ENCODE data around the gene SLC25A17.
"Not testable (repeated sequence)": the region's sequence is repeated elsewhere in the genome, so short reads cannot be mapped to it uniquely, and the experiment has no call there.

Gene SLC25A17

DNA sequence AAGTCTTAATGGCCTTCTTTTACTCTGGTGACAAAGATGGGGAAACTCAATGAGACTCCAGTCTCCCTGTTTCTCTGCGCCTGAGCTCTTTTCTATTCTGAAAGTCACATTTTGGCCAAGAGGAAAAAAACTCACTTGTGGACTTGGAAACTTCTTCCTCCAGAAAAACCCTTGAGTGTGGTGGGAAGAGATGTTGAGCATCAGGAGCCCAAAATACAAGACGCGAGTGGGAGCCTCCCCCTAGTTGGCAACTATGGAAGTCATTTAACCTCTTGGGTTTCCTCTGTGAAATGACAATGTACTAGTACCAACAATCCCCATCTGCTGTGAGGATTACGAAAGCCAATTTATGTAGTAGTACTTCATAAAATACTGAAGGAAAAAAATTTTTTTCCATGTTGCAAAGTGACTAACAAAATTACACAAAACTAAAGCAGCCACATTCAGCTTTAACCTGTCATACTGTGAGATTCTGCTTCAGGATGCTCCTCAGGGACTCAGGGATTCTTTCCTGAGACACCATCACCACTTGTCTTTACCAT lies 524 bp upstream of the SLC25A17 start:
- no peak for DNase-seq (ENCODE audit: low read depth in 2 of 2)

DNA sequence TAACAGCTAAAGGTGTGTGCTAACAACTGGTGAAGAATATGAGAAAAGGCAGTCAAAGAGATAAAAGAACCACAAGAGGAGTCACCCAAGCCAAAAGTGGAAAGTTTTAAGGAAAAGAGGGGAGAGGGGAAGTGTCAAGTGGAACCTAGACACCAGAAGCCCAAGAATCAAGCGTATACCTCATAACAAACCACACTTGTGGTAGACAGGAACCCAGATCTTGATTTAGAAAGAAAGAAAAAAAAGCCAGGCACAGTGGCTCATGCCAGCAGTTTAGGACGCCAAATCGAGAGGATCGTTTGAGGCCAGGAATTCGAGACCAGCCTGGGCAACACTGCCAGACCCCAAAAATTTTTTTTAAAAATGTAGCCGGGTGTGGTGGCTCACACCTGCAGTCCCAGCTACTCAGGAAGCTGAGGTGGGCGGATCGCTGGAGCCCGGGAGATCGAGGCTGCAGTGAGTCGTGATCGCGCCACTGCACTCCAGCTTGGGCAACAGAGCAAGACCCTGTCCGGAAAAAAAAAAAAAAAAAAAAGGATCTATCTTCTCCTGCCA lies 877 bp downstream of the SLC25A17 start:
- no peak for DNase-seq (ENCODE audit: low read depth in 2 of 2)

DNA sequence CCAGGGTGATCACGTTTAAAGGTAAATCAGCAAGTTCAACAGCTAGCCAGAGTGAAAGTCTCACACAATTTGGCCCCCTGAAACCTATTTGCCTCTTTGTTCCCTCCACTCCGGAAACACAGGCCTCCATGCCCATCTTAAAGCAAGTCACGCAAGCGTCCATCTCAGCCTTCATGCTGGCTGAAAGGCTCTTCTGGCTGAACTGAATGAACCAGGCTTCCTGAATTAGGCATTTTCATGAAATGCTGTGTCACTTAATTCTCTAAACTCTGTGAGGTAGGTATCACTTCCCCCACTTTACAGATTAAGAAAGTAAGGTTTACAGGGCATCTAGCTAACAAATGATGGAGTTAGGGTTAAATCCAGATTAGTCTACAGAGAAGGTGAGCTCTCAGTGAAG lies 1.4 kb downstream of the SLC25A17 start:
- DNase-seq (ENCODE audit: low read depth in 2 of 2), result no peak

DNA sequence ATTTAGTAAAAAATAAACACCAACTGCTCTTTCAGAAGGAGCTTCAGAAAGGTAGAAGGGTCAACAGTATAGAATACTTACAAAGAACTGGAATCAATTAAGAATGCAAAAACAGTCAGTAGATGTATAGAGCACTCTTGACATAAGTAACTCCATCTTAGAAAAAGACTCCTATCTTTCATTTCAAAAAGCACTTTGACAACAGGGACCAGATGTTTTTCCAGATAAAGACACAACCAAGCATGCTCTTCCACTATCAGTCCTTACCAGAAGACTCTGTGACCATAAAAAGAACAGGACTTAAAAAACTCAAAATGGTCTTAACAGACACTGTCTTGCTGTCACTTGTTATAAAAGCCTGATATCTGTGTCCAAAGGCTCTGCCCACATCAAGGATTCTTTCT lies 5.2 kb downstream of the SLC25A17 start:
- no peak for DNase-seq (ENCODE audit: low read depth in 2 of 2)

DNA sequence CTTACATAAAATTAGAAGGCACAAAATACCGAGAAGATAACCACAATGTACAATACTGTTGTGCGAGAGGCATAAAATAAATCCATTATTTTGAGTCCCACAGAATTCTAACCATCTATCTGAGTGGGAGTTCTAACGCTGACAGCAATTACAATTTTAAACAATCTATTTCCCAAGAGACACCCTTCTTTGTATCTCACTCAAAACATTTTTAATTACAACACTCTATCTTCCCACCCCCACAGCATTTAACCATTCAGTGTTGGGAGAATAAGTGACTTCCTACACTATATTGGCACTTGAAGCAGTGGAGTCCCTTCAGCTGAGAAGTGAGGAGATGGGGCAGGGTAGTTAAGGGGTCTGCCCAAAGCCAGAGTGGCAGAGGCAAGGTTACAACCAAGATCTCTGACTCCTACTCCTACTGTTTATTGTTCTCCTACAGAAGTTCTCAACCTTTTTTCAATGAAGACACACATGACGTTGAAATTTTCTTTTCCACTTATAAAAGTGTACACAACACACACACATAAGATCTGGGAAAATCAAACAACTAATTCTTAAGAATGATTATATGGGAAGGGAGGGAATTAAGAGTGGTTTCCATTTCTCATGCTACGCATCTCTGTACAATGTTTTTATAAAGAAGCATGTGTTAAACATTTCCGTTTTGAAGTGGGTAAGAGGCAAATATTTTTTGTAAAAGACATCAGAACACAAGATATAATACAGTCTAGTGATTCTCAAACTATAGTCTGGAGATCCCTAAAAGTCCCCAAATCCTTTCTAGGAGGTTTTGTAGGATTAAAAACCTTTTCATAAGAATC lies 10.9 kb downstream of the SLC25A17 start:
- DNase-seq (ENCODE audit: low read depth in 2 of 2), result no peak

DNA sequence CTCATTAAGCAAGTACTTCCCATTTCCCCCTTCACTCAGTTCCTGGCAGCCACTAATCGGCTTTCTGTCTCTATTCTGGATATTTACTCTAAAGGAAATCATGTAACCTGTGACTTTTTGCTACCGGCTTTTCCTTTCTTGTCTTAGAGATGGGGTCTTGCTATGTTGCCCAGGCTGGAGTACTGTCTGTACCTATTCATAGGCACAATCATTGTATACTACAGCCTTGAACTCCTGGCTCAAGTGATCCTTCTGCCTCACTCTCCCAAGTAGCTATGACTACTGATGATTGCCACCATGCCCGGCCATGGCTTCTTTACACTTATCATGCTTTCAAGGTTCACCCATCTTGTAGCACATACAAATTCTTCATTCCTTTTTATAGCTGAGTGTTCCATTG lies 12.4 kb downstream of the SLC25A17 start:
- no peak for DNase-seq (ENCODE audit: low read depth in 2 of 2)

DNA sequence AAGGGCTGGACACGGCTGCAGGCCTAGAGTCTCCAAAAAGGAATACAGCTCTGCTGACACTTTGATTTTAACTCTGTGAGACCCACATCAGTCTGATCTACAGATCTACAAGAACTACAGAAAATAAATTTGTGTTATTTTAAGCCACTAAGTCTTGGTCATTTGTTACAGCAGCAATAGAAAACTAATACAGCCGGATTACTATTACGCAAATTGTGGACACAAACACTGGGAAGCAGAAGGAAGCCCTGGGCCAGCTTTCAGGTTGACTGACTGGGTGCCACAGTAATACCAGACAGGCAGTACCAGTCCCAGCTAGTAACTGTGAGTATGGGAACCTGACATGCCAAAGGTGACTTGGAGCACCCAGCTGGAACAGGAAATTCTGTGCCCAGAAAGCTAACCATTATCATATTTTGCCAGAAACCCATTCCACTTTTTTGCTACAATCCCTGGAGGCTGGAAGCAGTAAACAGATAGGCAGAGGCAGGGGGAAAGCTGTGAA lies 13.4 kb downstream of the SLC25A17 start:
- DNase-seq (ENCODE audit: low read depth in 2 of 2), result no peak

DNA sequence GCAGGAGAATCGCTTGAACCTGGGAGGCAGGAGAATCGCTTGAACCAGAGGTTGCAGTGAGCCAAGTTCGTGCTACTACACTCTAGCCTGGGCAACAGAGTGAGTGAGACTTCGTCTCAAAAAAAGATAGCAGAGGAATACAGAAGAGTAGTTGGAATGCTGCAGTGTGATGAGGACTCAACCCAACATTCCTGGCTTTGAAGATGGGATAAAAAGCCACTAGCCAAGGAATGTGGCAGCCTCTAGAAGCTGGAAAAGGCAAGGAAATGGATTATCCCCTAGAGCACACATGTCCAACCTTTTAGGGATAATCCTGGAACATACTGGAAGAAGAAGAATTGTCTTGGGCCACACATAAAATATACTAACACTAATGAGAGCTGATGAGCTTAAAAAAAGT lies 13.9 kb downstream of the SLC25A17 start:
- DNase-seq (ENCODE audit: low read depth in 2 of 2), result no peak

DNA sequence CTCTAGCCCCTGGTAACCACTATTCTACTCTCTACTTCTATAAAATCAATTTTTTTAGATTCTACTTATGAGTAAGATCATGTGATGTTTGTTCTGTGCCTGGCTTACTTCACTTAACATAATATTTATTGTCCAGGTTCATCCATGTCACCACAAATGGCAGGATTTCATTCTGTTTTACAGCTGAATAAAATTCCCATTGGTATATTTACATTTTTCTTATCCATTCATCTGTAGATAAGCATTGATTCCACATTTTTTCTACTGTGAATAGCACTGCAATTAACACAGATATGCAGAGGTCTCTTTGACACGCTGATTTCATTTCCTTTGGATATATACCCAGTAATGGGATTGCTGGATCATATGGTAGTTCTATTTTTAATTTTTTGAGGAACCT lies 15.8 kb downstream of the SLC25A17 start:
- no peak for DNase-seq (ENCODE audit: low read depth in 2 of 2)

DNA sequence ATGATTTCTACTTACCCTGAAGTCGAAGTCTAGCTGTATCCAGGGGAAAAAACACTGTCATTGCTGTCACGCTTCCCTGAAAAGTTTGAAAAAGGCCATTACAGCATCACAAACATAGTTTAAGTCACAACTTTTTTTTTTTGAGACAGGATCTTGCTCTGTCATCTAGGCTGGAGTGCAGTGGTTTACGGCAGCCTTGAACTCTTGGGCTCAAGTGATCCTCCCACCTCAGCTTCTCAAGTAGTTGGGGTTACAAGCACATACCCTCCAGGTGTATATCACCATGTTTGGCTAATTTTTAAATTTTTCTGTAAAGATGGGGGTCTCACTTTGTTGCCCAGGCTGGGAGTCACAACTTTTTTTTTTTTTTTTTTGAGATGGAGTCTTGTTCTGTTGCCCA lies 20.1 kb downstream of the SLC25A17 start:
- DNase-seq (ENCODE audit: low read depth in 2 of 2), result no peak

DNA sequence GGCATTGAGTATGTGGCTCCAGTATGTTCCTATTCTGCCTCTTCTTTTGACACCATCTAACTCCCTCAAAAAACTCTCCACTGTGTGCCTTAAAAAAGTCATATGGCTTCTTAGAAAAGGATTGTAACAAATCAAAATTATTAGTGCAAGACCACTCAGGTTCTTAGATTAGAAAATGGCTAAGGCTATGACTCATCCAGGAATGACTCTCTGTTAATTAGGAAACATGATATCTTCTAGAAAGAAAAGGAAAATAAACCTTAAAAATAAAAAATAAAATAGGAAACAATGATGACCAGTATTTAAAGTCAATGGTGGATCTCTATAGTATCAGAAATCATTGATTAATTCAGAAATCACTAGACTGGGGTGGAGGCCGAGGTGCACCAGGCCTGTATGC lies 21.7 kb downstream of the SLC25A17 start:
- no peak for DNase-seq (ENCODE audit: low read depth in 2 of 2)

DNA sequence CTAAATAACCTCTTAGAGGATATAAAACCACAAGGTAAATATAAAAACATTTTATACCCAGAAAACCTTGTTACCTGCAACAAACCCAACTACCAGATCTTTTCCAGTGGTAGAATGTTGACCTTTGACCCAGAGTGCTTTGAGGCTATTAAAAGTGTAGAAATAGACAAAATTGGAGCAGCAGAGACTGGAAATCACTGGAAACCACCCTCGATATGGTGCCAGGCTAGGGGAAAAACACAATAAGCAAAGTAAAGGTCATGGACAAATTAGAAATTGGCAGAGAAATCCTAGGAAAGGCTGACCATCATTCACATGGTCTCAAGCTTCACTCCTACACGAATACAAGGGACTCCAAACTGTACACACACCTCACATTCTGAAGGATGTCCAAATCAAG lies 26.7 kb downstream of the SLC25A17 start:
- DNase-seq (ENCODE audit: low read depth in 2 of 2), result no peak

DNA sequence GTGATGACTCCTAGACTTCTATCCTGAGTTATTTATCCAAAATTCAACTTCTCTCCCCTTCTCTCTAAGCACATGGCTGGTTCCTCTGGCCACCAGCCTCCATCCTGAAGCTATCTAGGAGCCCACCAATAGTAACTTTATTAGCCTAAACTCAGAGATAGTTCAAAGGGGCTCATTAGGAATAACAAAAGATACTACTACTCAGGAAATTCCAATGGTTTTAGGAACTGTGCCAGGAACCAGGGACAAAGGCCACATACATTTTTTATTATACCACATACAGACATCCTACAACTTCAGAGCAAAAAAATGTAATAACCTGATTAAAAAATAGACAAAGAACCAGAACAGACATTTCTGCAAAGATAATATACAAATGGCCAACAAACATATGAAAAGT lies 27.9 kb downstream of the SLC25A17 start:
- no peak for DNase-seq (ENCODE audit: low read depth in 2 of 2)

DNA sequence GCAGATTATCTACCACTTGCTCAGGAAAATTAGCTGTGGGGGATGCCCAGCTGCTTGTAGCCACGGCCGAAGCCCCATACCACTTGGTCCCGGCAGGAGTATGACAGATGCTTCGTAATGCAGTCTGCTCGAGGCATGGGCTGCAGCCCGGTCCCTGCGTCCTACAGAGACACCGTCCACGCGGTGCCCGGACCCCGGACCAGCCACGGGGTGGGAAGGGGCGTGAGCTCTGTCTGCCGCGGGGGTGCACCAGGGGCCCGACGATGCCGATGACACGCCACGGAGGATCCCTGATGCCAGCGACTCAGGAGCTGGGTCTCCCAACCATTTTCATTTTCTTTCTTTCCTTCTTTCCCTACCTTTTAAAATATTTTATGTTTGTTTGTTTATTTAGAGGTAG lies 30.0 kb downstream of the SLC25A17 start:
- DNase-seq (ENCODE audit: low read depth in 2 of 2), result no peak

DNA sequence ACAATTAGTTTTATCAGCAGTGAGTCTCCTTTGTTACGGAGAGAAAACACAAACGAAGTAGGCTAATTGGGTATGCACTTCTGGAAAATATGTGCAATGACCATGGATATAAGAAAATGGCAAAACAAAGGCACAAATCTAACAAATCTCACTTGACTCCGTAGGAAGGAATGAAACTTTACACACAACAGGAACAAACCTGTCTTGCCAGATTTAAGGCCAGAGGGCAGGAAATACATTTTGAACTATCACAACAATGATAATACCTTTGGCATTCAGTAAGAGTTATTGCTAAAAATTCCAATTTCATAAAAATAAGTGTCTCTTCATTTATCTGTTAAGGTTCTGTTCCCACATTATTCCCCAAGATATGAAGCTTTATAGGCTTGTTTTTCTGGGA lies 36.6 kb downstream of the SLC25A17 start:
- DNase-seq (ENCODE audit: low read depth in 2 of 2), result no peak

DNA sequence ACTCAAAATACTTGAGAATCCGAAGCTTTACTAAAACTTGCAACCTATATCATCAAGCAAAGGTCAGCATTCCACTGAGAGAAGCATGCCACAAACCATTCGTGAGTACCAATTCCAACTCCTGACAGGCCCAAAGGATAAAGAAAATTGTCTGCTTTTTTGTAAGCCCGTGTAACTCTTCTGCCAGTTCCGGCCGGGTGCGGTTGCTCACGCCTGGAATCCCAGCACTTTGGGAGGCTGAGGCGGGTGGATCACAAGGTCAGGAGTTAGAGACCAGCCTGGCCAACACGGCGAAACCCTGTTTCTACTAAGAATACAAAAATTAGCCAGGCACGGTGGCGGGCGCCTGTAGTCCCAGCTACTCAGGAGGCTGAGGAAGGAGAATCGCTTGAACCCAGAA lies 37.4 kb downstream of the SLC25A17 start:
- DNase-seq (ENCODE audit: low read depth in 2 of 2), result not testable (repeated sequence)

DNA sequence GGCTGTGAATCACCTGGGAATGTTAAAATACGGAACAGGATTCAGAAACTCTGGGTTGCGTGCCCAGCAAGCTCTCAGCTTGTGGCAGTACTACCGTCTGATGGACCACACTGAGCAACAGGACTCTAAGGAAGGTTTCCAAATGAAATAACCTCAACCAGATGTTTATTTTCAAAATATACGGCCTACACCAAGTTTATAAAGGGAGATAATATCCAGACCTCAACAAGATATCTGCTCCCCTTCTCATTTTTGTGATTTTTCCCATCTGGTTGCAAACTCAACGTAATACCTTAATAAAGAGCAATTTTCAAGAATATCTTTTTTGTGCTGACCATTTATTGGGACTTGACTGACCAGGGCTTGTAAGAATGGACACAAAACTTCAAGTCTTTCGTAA lies 49.4 kb downstream of the SLC25A17 start:
- DNase-seq (ENCODE audit: low read depth in 2 of 2), result no peak

DNA sequence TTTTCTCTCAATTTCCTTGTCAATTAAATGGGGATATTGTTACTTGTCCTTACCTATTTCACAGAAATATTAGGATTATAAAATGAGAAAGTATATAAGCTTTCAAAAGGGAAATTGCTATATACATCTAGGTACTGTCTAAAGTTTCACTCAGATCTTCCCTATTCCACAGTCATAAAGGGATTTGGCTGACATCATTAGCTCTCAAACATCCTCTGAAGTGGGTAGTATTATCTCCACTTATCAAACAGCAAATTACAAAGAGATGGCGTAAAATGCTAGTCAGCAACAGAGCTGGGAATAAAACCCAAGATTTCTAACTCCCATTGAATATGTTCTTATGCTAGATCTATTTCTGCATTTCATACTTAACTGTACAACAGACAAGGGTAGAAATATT lies 50.9 kb downstream of the SLC25A17 start:
- DNase-seq (ENCODE audit: low read depth in 2 of 2), result no peak

DNA sequence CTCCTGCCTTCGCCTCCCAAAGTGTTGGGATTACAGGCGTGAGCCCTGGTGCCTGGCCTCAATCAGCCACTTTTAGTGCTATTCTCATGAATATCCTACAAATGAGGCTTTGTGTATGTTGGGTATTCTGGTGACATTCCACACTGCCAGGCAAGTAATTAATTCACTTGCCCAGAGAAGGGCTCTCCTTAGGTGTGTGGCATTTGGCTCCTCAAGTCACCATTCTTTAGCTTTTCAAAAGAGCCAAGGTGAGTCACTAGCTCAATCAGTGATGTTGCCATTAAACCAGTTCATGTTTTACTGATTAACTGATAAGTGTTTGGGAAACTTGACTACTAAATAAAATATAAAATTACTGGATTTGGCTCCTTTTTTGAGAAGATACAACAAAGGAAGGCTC lies 52.2 kb downstream of the SLC25A17 start:
- no peak for DNase-seq (ENCODE audit: low read depth in 2 of 2)

DNA sequence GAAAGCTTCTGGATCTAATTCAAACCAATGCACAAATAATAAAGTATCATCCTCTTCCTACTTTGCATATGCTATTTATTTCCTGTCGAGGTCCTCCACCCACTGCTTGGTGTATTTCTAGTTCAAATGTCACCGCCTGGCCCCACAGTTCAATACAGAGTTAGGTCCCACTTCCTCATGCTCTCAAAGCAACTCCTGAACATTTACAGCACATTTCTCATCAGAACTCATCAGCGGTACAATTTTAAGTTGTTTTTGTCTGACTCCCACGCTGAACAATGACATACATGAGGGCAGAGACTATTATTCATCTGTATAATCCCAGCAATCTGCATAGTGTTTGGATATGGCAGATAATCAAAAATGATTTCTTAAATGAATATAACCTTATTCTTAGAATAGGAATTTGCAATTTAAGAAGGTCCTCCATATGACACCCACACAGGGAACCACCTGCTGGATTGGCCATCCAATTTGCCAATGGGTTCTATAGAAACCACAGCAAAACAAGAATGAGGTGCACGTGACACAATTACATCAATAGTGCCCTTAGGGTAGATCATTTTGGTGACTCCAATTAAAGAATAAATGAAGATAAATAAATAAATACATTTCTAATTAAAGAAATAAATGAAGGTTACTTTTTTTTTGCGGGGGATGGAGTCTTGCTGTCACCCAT lies 54.2 kb downstream of the SLC25A17 start:
- DNase-seq (ENCODE audit: low read depth in 2 of 2), result no peak

DNA sequence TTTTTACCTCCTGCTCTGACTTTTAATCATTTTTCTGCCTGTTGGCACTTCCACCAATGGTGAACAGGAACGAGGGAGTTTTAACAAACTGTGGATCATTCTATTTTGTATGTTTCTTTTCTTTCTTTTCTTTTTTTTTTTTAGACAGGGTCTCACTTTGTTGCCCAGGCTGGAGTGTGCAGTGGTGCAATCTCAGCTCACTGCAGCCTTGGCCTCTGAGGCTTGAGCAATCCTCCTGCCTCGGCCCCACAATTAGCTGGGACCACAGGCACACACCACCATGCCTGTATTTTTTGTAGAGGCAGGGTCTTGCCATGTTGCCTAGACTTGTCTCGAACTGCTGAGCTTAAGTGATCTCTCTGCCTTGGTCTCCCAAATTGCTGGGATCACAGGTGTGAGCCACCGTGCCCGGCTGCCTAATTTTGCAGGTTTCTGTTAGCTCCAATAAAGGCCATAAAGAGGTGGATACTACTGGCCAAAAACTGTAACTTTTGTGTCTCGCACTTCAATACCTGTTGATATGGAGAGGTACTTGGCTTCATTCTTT lies 59.8 kb downstream of the SLC25A17 start:
- DNase-seq (ENCODE audit: low read depth in 2 of 2), result no peak

DNA sequence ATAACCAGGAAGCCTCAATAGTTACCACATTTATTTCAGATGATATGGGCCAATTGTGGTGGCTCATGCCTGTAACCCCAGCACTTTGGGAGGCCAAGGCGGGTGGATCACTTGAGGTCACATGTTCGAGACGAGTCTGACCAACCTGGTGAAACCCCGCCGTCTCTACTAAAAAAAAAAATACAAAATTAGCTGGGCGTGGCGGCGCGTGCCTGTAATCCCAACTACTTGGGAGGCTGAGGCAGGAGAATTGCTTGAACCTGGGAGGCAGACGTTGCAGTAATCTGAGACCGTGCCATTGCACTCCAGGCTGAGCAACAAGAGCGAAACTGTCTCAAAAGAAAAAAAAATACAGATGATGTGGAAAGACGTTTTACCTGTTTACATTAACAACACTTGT lies 60.3 kb downstream of the SLC25A17 start:
- not testable (repeated sequence) for DNase-seq (ENCODE audit: low read depth in 2 of 2)

Data from activated CD8-positive, alpha-beta memory T cell treated with anti-CD3 and anti-CD28 coated beads for 4 hours (primary cell).